ENCODE data around the gene CNTF.

The CNTF gene

DNA sequence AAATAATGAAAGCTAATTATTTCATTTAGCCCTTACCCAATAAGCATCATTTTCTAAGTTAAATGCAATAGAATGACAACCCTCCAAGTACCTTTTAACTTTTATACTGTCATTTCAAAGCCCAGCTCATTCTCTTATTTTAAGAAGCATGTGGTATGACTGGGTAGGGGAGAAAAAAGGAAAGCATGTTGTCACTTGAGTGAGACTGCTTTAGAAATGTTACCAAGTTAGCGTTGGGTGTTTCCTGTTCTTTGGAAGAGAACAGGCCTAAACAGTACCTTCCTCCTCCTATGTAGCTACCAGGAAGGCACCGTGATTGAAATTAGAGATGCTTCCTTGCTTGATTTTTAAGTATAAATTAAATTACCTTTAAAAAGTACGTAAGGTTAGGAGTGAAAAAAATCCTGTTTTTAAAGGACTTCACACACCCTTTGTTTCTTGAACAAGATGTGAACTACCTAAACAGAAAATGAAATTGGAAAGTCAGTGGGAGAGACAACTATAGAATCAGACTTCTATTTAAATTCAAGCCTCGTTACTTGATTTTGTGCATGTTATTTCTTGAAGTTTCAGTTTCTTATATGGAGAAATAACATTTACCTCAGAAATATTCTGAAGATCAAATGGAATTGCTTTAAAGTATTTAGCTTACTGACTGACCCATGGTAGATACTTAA is 741 bp upstream of the CNTF start:
- DNase-seq (ENCODE audit: low spot score) = no peak
- peaks cover 67% of the 10 kb centered on the region for H3K36me3 Mint-ChIP-seq (ENCODE audit: low read depth)
- no peaks in the 10 kb centered on the region for H3K27me3 Mint-ChIP-seq (ENCODE audit: low read depth)
- no peaks in the 10 kb centered on the region for H3K9me3 Mint-ChIP-seq
- no peak overlapping the region for H3K4me3 Mint-ChIP-seq
- H3K4me1 Mint-ChIP-seq (ENCODE audit: low read depth) = peaks cover 15% of the 10 kb centered on the region
- H3K27ac Mint-ChIP-seq = peak overlapping the region; percentile 15

DNA sequence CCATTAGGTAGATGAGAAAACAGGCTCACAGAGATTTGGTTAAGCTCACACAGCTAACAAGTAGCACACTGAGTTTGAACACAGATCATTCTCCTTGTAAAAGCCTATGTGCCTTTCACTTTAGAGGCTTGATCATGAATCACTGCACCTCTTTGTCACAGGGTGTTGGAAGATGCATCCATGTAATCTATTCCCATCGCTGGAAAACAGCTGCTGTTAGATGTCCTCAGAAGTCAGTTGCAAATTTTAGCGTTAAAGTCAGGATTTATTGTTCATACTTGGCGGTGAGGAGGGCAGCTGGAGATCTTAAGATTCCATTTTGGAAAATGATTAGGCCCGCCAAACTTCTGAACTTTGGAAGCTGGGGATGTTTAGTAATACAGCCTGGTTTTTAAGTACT is 2.6 kb downstream of the CNTF start:
- DNase-seq (ENCODE audit: low spot score) = no peak
- Mint-ChIP-seq H3K27ac (no peak overlapping the region), H3K4me1 (ENCODE audit: low read depth) (peaks cover 14% of the 10 kb centered on the region), H3K36me3 (ENCODE audit: low read depth) (peaks cover 45% of the 10 kb centered on the region), H3K9me3 (no peaks in the 10 kb centered on the region), H3K27me3 (ENCODE audit: low read depth) (no peaks in the 10 kb centered on the region), H3K4me3 (no peak overlapping the region)

DNA sequence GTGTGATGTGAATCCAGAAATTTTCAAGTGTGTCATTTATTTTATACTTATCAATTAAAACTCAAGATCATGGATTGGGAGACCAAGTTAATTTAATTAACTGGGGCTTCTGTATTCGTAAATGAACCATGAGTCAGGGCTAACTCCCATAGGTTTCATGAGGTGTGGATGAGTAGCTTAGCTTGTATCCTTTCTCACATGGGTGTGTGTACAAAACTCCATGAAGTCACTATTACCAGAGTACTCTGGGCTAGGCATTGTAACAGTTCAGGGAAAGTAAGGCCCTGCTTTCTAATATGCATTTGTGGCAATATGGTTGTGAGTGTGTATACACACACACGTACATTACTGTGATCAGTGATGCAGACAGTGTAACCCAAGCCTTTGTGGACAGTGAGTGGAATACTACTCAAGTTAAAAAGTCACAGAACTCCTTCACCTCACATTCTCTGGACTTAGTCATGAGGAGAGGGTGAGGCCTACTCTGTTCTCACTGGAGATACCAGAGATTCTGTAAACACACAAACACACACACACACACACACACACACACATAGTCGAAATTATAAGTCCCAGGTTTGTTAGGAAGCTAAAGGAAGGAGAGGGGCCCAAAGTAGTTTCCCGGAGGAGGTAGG is 3.5 kb downstream of the CNTF start:
- H3K27me3 Mint-ChIP-seq (ENCODE audit: low read depth) = no peaks in the 10 kb centered on the region
- DNase-seq (ENCODE audit: low spot score) = no peak
- H3K27ac Mint-ChIP-seq = no peak overlapping the region
- H3K4me3 Mint-ChIP-seq = no peak overlapping the region
- H3K4me1 Mint-ChIP-seq (ENCODE audit: low read depth) = peaks cover 11% of the 10 kb centered on the region
- peaks cover 41% of the 10 kb centered on the region for H3K36me3 Mint-ChIP-seq (ENCODE audit: low read depth)
- no peaks in the 10 kb centered on the region for H3K9me3 Mint-ChIP-seq

DNA sequence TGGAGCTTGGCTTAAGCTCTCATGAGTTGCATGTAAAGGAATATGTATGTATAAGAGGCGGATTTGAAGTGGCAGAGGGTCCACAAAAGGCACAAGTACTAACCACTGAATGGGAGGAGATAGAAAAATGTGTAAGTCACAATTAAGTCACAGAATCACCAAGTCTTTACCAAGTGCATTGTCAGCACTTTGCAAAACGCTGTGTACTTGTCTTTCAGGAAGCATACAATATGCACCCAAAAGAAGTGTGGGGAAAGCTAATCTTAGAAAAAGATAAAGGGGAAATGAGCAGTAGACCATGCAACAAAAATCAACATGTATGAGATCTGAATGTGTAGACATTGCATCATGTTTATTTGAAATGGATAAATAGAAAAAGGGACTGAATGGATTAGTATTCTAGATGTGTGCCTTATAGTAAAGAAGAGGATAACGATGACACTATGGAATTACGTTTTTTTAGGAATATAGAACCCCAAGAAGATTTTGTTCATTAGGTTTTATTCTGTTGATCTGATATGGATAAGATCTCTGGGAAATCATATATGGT is 4.5 kb downstream of the CNTF start:
- Mint-ChIP-seq H3K4me1 (ENCODE audit: low read depth) (peaks cover 7% of the 10 kb centered on the region), H3K9me3 (no peaks in the 10 kb centered on the region), H3K4me3 (no peak overlapping the region), H3K36me3 (ENCODE audit: low read depth) (peaks cover 35% of the 10 kb centered on the region), H3K27ac (no peak overlapping the region), H3K27me3 (ENCODE audit: low read depth) (no peaks in the 10 kb centered on the region)
- no peak for DNase-seq (ENCODE audit: low spot score)

DNA sequence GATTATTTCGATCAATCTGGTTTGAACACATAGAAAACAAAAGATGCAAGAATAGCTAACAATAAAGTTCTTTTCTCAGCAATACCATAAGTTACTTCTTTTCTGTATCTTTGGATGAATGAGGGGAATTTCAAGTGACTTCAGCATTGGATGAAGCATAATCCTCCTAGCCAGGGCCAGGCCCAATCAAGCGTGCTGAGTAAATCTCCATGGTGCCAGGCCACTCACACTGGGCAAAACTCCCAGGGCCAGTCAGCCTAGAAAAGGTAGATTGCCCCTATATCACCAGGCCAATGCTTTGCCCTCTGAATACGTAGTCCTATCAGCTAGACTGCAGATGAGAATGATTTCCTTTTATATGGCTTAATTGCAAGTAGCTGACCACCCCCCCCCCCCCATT is 6.0 kb downstream of the CNTF start:
- H3K9me3 Mint-ChIP-seq = no peaks in the 10 kb centered on the region
- H3K36me3 Mint-ChIP-seq (ENCODE audit: low read depth) = peaks cover 25% of the 10 kb centered on the region
- no peaks in the 10 kb centered on the region for H3K27me3 Mint-ChIP-seq (ENCODE audit: low read depth)
- no peak for DNase-seq (ENCODE audit: low spot score)
- H3K4me3 Mint-ChIP-seq = no peak overlapping the region
- peaks cover 6% of the 10 kb centered on the region for H3K4me1 Mint-ChIP-seq (ENCODE audit: low read depth)
- H3K27ac Mint-ChIP-seq = no peak overlapping the region

DNA sequence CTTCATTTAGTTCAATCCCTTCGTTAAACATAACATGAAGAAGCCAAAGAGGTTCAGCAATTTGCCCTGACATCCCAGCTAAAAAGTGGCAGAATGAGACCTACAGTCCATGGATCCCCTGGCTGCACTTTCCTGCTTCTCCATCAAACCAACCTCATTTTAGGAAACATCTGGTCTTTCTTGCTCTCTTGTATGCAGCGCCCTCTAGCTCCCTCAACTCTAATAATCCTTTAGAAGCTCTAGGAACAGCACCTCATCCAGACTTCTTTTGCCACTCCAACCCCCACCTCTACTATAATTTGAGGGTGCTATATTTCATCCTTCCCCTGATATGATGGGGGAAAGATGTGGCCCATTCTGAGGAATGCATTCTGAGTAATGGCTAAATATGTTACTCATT is 7.4 kb downstream of the CNTF start:
- H3K4me1 Mint-ChIP-seq (ENCODE audit: low read depth) = peaks cover 6% of the 10 kb centered on the region
- no peak overlapping the region for H3K4me3 Mint-ChIP-seq
- H3K27me3 Mint-ChIP-seq (ENCODE audit: low read depth) = no peaks in the 10 kb centered on the region
- DNase-seq (ENCODE audit: low spot score) = no peak
- no peak overlapping the region for H3K27ac Mint-ChIP-seq
- H3K36me3 Mint-ChIP-seq (ENCODE audit: low read depth) = peaks cover 13% of the 10 kb centered on the region
- H3K9me3 Mint-ChIP-seq = no peaks in the 10 kb centered on the region

DNA sequence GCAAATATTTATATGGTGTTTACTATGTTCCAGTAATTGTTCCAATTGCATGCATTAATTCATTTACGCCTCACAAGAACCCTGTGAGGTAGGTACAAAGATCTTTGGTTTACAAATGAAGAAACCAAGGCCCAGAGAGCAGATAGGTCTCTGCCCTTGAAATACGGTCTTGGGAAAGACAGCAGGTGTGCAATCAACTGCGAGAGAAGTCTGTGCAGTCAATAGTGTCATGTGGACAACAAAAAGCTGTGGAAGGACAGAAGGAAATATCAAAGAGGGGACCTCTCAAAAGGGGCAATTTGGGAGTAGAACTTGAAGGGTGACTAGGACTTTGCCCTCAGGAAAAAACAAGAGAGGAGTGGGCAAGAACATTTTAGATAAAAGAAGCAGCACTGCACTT is 8.9 kb downstream of the CNTF start:
- H3K9me3 Mint-ChIP-seq = no peaks in the 10 kb centered on the region
- DNase-seq (ENCODE audit: low spot score) = no peak
- no peak overlapping the region for H3K27ac Mint-ChIP-seq
- no peak overlapping the region for H3K4me3 Mint-ChIP-seq
- H3K27me3 Mint-ChIP-seq (ENCODE audit: low read depth) = no peaks in the 10 kb centered on the region
- H3K36me3 Mint-ChIP-seq (ENCODE audit: low read depth) = peaks cover 10% of the 10 kb centered on the region
- H3K4me1 Mint-ChIP-seq (ENCODE audit: low read depth) = peaks cover 4% of the 10 kb centered on the region

DNA sequence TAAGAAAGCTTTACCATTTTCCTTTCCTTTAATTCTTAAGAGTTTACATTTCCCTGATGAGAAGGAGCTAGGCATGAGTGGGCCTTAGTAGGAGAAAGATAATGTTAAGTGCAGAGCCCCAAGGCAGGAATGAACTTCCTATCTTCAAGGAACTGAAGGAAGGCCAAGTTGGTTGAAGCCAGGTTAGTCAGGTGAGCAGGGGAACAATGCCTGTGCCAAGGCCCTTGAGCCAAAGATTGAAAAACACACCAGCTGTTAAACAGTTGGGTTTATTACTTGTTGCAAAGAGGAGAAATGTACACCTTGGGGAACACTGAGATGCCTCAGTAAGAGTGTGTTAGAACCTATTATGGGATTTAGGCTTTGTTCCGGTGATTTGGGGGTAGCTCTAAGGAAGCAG is 10.0 kb downstream of the CNTF start:
- no peak overlapping the region for H3K27ac Mint-ChIP-seq
- H3K27me3 Mint-ChIP-seq (ENCODE audit: low read depth) = no peaks in the 10 kb centered on the region
- H3K4me3 Mint-ChIP-seq = no peak overlapping the region
- no peaks in the 10 kb centered on the region for H3K4me1 Mint-ChIP-seq (ENCODE audit: low read depth)
- peaks cover 5% of the 10 kb centered on the region for H3K36me3 Mint-ChIP-seq (ENCODE audit: low read depth)
- H3K9me3 Mint-ChIP-seq = no peaks in the 10 kb centered on the region
- no peak for DNase-seq (ENCODE audit: low spot score)

DNA sequence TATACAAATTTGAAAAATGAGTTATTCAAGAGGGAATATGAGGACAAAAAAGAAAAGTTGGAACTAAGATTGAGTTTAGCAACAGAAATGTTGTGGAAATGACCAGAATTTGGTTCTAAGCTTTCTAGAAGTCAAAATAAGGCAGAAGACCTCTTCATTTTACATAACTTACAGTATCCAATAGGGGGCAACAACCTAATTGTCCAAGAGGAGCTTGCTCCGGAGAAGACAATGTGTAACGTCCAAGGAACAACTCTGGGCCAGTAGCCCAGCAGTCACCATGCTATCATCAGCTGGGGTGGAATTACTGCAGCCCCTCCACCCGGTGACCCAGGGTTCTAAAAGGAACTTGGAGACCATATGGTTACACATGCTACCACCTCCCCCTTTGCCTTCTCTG is 14.1 kb downstream of the CNTF start:
- no peaks in the 10 kb centered on the region for H3K9me3 Mint-ChIP-seq
- no peaks in the 10 kb centered on the region for H3K27me3 Mint-ChIP-seq (ENCODE audit: low read depth)
- H3K4me1 Mint-ChIP-seq (ENCODE audit: low read depth) = peaks cover 8% of the 10 kb centered on the region
- no peaks in the 10 kb centered on the region for H3K36me3 Mint-ChIP-seq (ENCODE audit: low read depth)
- no peak for DNase-seq (ENCODE audit: low spot score)
- no peak overlapping the region for H3K27ac Mint-ChIP-seq
- no peak overlapping the region for H3K4me3 Mint-ChIP-seq

DNA sequence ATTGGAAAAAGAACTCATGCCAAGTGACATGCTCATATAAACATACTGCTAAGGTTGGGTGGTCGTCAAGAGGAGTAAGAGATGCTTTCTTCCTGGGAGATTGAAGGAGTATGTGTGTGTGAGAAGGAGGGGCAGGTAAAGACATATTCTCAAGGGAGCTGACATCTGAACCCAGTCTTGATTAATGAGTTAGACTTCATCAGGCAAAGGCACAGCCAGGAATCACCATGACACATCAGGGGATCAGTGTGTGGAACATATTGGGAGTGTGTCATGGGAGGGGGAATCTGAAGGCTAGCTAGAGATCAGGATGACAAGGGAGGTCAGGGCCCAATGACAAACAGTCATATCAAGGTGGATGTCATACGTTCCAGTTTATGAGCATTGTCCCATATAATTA is 14.9 kb downstream of the CNTF start:
- Mint-ChIP-seq H3K36me3 (ENCODE audit: low read depth) (no peaks in the 10 kb centered on the region), H3K4me3 (no peak overlapping the region), H3K27me3 (ENCODE audit: low read depth) (peaks cover under 1% of the 10 kb centered on the region), H3K4me1 (ENCODE audit: low read depth) (peaks cover 8% of the 10 kb centered on the region), H3K9me3 (no peaks in the 10 kb centered on the region), H3K27ac (no peak overlapping the region)
- no peak for DNase-seq (ENCODE audit: low spot score)

DNA sequence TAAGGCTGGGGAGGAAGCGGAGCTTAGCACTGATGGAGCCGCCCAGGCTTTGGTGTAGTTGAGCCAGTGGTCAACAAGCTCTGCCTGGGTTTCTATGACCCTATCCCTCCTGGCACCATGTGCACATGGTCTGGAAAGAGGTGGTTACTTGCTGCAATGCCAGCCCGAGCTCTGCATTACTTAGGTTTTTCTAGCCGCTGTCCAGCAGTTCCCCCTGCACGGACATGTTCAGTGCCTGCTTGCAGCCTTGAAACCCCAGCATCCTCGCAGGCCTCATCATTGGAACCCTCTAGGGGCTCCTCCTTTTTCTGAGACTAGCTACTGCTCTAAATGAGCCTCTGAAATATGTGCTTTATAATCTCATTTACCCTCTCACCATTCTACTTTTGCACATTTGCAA is 16.6 kb downstream of the CNTF start:
- no peak overlapping the region for H3K4me3 Mint-ChIP-seq
- H3K36me3 Mint-ChIP-seq (ENCODE audit: low read depth) = no peaks in the 10 kb centered on the region
- peaks cover 5% of the 10 kb centered on the region for H3K27me3 Mint-ChIP-seq (ENCODE audit: low read depth)
- H3K4me1 Mint-ChIP-seq (ENCODE audit: low read depth) = peaks cover 8% of the 10 kb centered on the region
- DNase-seq (ENCODE audit: low spot score) = no peak
- H3K9me3 Mint-ChIP-seq = no peaks in the 10 kb centered on the region
- no peak overlapping the region for H3K27ac Mint-ChIP-seq

DNA sequence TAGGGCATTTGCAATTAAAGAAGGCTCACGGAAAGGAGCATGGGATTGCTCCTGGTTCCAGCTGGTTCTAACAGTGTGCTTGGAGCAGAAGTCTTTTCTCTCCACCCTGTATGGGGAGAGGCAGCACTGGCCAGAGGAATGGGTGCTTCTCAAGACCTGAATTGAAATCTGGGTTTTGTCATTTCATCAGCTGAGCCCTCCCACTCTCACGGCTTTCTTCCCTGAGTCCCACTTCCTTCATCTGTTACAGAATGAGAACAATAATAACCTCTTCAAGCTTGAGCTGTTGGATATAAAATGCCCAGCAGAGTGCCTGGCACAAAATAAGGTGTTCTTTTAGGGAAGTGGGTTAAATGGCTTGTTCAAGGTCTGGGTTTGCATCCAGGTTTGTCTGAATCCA is 17.2 kb downstream of the CNTF start:
- Mint-ChIP-seq H3K9me3 (no peaks in the 10 kb centered on the region), H3K27me3 (ENCODE audit: low read depth) (peaks cover 6% of the 10 kb centered on the region), H3K4me1 (ENCODE audit: low read depth) (peaks cover 8% of the 10 kb centered on the region), H3K4me3 (no peak overlapping the region), H3K36me3 (ENCODE audit: low read depth) (no peaks in the 10 kb centered on the region), H3K27ac (no peak overlapping the region)
- DNase-seq (ENCODE audit: low spot score) = no peak

DNA sequence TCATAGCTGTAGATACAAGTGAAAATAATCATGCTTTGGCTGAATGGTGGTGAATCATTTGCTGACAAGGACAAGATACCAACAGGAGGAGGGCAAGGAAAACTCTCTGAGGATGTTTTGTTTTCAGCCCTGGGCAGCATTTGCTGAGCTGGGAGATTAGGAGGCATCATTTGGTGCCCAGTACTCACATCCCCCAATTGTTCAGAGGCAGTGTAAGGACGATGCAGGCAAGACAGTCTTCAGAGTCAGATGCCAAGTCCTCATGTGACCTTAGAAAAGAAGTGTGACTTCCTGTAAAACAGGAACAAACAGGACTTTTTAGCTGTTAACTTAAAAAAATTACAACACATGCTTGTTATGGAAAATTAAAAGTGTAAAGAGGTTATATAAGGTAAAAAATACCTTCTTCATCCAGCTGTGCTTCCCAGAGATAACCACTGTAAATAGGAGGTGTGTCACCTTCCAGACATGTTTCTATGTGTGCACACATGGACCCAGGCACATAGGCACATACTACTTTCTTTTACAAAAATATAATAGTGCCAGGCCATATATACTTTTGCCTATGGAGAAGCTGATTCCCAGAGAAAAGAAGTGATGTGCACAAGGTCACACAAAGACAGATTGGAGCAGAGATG is 18.0 kb downstream of the CNTF start:
- DNase-seq (ENCODE audit: low spot score) = no peak
- H3K36me3 Mint-ChIP-seq (ENCODE audit: low read depth) = no peaks in the 10 kb centered on the region
- peaks cover 8% of the 10 kb centered on the region for H3K4me1 Mint-ChIP-seq (ENCODE audit: low read depth)
- peaks cover 6% of the 10 kb centered on the region for H3K27me3 Mint-ChIP-seq (ENCODE audit: low read depth)
- H3K27ac Mint-ChIP-seq = no peak overlapping the region
- no peaks in the 10 kb centered on the region for H3K9me3 Mint-ChIP-seq
- H3K4me3 Mint-ChIP-seq = no peak overlapping the region

DNA sequence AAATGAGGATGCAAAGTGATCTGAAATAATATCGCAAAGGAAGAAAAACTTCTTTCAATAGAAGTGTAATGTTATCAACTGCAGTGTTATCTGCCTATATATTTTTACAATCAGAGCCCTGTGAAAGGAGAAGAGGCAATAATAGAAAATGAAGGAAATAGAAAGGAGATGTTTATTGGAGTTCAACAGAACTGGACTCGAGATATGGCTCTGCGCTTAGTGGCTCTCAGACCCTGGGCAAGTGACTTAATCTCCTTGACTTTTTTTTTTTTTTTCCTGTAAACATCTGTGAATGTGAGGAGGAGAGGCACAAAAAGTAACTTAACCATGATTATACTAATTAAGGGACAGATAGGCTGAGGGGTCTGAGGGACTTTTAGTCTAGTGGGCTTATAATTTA is 18.9 kb downstream of the CNTF start:
- no peak overlapping the region for H3K27ac Mint-ChIP-seq
- peaks cover 6% of the 10 kb centered on the region for H3K27me3 Mint-ChIP-seq (ENCODE audit: low read depth)
- DNase-seq (ENCODE audit: low spot score) = no peak
- H3K9me3 Mint-ChIP-seq = peaks cover 4% of the 10 kb centered on the region
- peaks cover 8% of the 10 kb centered on the region for H3K4me1 Mint-ChIP-seq (ENCODE audit: low read depth)
- H3K4me3 Mint-ChIP-seq = no peak overlapping the region
- H3K36me3 Mint-ChIP-seq (ENCODE audit: low read depth) = no peaks in the 10 kb centered on the region

Data from T-helper 2 cell treated with Interferon-gamma antibody and Interleukin-4, amounts not matched to agents 5 μg/mL and 100 μg/mL, for 36 hours (primary cell).